GM10266 (cell line): ENCODE measurements around the gene GNB1.
"Not testable (repeated sequence)": the region's sequence is repeated elsewhere in the genome, so short reads cannot be mapped to it uniquely, and the experiment has no call there.

ENCODE experiments used
- DNase-seq: peaks from one replicate; pipeline ENCODE4 v3.0.0; 2012; ENCODE audit errors: extremely low spot score
- CTCF ChIP-seq: IDR thresholded peaks from 2 replicates; pipeline ENCODE4 v1.5.1; 2012; ENCODE audit warnings: mild to moderate bottlenecking, low read depth; ENCODE audit not compliant: control insufficient read depth, insufficient read depth; ENCODE audit errors: missing control alignments

GNB1 gene

DNA sequence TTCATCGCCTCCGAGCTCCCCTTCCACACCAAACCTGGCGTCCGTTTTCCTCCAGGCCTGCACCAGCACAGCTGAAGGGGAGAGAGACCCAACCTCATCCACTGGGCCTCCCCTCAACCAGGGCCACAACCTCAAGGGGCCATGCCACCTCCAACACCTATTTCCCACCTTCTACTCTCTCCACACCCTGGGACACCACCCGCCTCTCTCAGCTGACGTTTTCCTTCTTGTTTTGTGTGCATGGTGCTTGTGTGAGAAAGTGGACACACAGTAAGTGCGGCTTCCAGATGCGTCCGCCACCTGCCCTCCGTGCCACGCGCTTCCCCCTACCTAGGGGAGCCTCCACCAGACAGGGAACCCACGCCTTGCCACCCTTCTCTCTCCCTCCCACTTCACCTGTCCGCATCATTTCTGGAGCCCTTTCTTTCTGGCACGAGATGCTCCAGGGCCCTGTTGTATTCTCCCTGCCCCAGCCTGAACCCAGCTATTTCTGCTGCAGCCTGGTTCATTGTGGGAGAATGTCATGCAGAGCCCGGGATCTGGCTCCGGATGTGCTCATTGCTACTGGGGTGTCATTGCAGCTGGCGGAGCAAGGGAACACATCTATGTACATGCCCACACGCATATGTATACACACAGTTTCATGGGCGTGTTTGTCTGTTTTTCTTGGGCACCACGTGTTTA lies 1.3 kb upstream of the GNB1 start:
- no peak for DNase-seq
- no peak for TF ChIP-seq CTCF

DNA sequence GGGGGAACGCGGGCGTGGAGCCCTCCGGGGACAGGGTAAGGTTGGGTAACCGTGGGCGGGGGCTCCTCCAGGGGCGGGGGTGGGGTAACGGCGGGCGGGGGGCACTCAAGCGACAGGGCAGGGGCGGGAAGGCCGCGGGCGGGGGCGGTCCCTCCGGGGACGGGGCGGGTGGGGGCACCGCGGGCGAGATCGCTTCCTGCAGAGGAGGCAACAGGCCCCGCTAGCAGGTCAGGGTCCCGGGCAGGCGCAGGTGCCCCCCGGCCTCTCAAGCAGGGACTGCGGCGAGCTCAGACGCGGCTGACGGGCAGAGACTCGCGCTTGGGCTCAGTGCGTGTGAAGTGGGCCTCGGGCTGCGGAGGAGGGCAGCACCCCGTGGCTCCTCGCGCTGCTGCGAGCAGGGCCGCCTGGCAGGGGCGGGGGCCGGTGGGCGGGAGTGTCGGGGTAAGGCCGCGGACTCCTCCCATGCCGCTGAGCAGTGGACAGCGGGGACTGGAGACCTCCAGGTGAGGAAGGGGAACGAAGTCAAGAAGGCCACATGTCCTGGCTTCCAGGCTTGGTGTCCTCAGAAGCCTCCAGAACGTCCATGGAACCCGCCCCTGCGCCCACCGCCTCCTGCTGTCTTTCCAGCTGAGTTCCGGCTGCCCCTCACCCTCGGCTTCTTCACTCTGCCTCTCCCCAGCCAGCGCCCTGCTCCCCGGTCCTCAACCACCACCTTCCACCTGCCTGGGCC lies 627 bp upstream of the GNB1 start:
- peak; percentile 96 for DNase-seq
- TF ChIP-seq CTCF: no peak

DNA sequence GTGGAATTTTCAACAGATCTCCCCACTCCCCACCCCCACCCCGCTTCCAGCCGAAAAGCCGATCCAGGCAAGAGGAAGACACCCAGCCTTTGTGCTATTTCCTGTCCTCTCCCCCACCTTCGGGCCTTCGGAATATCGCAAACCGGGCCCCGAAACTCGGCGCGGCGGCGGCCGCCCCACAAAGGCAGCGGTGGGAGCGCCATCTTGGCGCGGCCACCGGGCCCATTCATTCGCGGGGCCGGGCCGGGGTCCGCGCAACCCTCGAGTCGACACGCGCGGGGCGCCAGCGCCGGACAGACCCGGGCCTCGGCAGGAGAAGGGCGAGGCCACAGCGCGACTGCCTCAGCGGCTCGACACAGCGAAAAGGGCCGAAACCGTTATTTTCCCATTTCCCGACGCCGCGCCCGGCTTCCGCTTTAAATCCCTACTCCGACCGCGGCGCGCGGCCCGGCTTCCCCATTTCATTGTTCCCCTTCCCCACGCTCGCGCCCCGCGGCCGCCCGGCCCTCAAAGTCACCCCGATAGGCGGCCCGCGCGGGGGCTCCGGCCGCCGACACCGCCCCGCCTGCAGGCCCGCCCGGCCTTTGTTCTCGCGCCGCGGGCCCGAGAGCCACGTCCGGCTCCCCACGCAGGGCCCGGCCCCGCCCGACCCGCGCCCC lies 911 bp downstream of the GNB1 start:
- peak; percentile 77 for DNase-seq
- TF ChIP-seq CTCF: no peak

DNA sequence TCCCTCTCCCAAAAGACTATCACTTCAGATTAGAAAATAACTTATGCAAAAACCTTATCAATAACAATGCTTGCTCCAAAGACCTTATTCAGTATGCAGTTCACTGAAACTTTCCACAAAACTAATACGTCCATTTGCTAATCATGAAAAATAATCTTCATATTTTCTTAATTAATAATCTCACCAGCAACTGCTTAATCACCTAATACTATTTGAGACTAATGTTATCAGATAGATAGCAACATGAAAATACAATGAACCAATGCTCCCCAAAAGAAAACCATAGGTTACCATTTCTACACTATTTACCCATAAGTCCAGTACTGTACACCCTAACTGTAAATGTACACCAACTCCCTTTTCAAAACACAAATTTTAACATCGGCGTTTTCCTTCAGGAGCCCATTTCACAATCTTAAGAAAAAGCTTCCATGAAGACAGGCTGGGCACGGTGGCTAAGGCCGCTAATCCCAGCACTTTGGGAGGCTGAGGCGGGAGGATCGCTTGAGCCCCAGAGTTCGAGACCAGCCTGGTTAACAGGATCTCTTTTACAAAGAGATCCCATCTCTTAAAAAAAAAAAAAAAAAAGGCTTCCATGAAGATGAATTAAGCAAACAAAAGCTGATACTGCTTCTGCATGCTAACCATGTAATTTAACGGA lies 1.7 kb downstream of the GNB1 start:
- DNase-seq: no peak
- TF ChIP-seq CTCF: no peak

- DNase-seq: not testable (repeated sequence)
Observed at GRCh38 chr1:1883890-1884289, 7.0 kb downstream of the GNB1 start.

GRCh38 chr1:1883092-1883873 lies 7.6 kb downstream of the GNB1 start:
- TF ChIP-seq CTCF: no peak
- DNase-seq: no peak

DNA sequence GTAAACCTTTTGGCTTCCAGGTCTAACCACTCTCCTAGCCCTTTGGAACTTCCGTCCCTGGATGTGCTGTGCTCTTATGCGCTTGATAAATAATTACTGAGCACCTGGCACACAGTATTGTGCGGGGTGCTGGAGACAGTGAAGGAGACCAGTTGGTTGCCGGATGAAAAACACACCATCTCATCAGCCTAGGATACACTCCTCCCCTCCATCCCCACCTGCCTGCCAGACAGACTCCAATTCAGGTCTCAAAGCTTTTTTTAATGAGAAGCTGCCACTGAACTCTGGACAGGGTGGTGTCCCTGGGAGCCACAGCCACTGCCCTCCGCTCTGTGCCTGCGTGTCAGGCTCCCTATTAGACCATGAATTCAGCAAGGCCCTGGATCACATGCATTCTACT lies 9.2 kb downstream of the GNB1 start:
- no peak for TF ChIP-seq CTCF
- DNase-seq: no peak
